Embryonic facial prominence (tissue), 1 donor: Measurements from ENCODE around the gene FSTL4.
A peak's percentile ranks its signal among the peaks of the same experiment; 100 is the strongest.

Experiments
- DNase-seq: peaks from one replicate; pipeline ENCODE4 v3.0.0-alpha.2; 2016; ENCODE audit errors: extremely low spot score

The FSTL4 gene

DNA sequence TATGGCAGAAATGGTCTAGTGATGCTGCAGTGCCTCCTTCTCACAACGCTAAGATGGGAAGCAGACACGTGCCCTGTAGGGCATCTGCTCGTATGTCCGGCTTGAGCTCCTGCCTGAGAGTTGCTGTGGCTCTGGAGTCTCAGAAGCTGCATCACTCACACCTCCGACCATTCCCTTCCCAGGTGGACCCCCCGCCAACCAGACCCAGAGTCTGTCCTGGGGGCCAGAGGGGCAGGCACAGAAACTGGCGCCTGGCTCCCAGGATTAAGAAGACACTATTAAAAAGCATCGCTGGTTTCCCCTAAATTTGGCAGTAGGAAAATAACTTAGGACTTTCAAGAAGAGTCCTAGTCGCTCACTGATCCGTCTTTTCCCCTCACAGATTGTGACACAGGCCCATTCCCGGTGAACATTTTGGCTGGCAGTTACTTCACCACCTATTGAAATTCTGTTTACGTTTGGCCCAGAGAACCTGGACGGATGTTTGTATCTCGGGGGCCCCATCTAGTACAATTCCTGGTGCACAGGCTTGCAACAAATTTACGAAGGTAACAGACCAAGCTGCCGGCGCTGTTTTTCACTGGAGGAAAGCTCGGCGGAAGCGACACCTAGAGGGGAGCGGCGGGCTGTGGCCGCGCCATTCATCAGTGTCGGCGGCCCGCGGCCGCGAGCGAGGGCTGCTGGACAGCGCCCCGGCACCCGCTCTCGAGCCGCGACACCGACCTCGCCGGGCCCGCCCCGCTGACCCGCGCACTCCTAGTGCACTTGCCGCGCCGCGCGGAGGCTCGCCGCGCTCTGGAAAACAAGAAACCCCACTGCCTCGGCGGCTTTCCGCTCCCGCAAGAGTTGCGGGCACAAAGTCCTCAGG is 1.6 kb downstream of the FSTL4 start:
- DNase-seq, result peak; percentile 23

DNA sequence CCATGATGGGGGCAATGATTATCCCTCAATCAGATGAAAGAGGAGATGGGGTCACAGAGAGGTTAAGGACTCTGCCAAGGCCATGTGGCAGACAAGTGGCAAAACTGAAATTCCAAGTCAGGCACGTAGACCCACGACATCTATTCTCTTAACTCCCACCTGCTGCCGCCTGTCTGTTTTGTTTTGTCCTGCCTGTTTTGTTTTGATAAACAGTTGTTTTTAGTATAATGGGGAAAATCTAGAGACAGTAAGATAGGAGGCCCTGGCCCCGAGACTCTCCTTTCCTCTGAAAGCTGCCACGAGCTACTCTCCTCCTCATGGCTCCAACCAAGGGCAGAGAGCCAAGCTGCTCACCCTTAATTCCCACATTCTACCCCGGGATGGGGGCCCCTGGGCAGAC is 4.9 kb downstream of the FSTL4 start:
- no peak for DNase-seq

GRCh38 chr5:133606835-133607234 is 5.5 kb downstream of the FSTL4 start:
- DNase-seq, result no peak

DNA sequence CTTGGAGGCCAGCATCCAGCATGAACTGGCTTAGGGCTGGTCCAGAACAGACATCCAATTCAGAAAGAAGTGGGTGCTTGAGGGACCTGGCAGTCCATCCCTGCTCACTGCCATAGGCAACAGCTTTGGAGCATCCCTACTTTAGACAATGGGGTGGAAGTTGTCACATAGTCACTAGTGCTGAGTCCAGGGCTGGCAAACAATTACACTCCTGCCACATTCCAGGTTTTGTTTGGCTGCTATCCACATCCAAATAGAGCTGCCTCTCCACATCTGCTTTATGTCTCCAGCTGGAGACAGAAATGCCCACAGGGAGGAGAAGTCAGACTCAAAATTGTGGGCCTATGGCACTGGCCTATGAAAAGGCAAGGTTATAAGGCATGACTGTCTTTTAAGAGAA is 7.0 kb downstream of the FSTL4 start:
- DNase-seq, result no peak

- DNase-seq, result no peak
These were observed 8.6 kb downstream of the FSTL4 start for GRCh38 chr5:133603711-133604110.

DNA sequence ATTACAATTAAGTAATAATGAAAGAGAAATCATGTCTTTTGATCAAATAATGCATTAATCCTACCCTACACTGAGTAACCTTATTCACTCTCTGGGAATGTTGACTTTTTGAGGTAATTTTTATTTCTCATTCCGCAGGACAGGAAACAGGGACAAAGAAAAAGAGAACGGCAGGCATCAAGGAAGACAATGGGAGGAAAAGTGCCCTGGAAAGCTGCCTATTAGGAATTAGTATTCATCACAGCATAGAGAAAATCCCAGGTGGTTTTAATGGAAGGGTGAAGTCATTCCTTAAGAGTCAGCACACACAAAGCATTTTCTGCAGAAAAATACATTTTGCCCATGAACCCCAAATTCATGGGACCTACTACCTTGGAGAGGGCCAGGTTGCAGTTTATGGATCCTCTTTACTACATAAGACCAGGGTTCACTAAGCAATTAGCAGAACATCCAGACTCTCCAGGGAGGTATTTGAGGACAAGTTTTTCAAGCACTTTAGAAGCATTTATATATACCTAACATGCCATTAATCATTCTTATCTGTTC is 9.4 kb downstream of the FSTL4 start:
- no peak for DNase-seq

- DNase-seq, result no peak
These were observed 12.7 kb downstream of the FSTL4 start for GRCh38 chr5:133599600-133599999.

- DNase-seq, result no peak
These were observed 13.3 kb downstream of the FSTL4 start for GRCh38 chr5:133599044-133599443.

DNA sequence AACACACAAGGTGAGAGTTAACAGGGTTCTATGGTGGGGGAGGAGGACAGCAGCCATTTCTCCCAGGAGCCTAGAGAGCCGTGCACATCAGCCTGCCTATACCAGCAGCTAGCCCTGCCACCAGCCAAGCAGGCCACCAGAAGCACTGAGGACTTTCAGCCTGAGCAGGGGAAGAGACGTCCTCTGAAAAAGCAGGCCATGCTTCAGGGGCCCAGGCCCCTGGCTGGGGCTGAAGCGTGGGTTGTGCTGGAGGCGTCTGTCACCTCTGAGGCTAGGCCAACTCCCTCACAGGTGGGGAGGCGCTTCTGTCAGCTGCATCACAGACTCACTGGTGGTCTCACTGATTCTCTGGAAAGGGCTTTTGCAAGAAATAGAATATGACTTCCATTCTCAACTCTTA is 16.3 kb downstream of the FSTL4 start:
- no peak for DNase-seq

DNA sequence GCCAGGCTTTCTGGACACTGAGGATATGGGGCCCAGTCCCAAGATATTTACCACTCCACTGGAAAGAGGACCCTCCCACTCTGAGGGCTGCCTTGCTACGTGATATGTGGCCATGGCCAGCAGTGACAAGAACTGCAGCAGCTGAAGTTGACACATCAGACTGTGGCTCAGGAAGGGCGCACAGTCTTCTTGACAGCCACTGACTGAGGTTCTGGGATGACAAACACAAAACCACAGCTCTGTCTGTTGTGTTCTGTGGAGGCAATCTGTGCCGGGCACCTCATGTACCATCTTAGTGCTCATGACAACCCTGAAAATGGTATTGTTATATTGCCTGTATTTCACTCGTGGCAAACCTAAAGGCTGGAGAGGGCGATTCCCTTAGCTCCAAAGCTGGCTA is 16.9 kb downstream of the FSTL4 start:
- no peak for DNase-seq

GRCh38 chr5:133589286-133589685 is 23.1 kb downstream of the FSTL4 start:
- no peak for DNase-seq

DNA sequence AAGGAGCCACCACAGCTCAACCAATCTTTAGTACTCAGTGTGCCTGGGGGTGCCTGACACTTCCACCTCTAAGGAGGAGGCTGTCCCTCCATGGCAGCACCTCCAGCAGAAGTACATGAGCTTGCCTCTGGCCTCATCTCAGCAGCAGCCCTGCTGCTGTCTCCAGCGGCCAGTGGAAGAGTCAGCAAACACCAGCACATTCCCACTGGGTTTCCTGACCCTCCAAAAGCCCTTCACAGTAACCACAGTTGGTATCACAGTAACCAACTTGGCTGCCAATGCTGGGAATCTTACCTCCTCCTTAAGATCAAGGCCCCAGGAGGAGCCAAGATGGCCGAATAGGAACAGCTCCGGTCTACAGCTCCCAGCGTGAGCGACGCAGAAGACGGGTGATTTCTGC is 29.4 kb downstream of the FSTL4 start:
- no peak for DNase-seq

- DNase-seq, result no peak
These were observed 30.4 kb downstream of the FSTL4 start for GRCh38 chr5:133581918-133582317.

DNA sequence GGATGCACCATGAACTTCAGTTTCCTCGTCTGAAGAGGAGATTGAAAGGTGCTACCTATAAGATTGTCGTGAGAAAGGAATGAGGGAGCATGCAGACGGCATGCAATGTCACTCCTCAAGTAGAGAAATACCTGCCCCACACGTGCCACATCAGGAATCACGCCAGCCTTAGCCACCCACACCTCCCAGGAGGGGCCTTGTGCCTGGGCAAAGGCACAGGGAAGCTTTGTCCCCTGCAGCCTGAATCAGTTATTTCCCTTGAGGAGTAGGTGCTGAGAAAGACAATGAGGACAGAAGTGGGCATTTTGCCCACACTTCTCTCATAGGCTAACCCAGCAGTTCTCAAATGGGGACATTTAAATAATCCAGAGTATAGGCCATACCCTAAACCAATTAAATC is 31.0 kb downstream of the FSTL4 start:
- no peak for DNase-seq

GRCh38 chr5:133580618-133581017 is 31.7 kb downstream of the FSTL4 start:
- DNase-seq, result no peak

DNA sequence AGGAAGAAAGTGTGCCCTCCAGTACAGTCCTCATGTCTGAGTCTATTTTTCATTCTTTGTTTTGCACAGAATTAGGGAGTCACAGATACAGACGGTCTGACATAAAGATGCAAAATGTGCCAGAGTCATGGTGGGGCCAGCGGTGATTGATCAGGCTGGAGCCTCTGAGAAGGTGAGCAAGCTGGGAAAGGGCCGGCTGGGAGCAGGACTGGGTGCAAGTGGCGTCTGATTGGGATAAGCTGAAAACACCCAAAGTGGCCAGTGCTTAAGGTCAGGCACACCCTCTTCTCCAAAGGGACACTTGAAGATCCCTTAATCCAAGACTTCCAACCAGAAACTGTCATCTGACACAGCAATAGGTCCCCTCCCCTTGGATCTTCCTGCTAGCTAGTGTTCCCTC is 32.6 kb downstream of the FSTL4 start:
- DNase-seq, result no peak

- no peak for DNase-seq
These were observed 43.0 kb downstream of the FSTL4 start for GRCh38 chr5:133569347-133569746.

DNA sequence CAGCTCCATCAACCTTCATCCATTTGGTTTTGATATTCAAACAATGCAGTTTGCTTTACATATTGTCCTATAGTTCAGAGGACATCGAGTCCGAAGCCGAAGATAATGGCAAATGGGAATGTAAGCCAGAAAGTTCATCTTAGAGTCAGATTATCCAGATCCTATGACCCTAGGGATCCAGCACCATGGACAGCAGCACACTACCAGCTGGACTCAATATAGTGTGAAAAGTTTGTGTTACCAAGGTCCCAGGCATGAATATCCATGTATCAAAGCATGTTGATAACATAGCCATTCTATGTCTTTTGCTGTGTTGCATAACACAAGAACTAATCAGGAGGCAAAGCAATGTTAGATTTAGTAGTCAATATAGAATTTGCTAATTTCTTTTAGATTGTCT is 46.3 kb downstream of the FSTL4 start:
- peak; percentile 18 for DNase-seq

DNA sequence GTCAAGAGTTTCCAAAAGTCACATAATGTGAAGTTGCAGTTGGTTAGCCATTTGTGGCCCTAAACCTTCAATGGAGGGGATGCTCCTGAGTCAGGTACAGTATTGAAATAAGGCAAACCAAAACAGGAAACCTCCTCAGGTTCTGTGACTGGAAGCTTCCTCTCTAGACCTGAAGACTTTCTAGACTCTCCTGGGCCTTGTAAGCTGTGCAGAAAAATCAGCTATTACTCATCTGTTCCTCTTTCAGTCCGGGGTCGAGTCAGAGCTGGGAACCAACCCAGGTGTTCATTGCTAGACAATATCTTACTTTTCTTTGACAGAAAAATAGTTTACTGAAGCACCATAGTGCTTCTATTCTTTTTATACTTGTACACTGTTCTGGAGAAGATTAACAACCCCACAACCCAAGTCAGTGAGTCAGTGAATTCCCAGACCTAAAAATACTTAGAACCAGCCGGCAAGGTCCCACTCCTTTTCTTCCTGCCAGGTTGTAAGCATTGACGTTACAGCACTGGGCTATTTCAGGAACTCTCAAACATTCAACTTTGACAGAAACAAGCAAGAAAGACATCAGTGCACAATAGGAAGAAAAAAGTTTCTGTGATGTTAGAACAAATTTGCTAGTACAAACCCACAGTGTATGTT is 47.3 kb downstream of the FSTL4 start:
- DNase-seq, result no peak

DNA sequence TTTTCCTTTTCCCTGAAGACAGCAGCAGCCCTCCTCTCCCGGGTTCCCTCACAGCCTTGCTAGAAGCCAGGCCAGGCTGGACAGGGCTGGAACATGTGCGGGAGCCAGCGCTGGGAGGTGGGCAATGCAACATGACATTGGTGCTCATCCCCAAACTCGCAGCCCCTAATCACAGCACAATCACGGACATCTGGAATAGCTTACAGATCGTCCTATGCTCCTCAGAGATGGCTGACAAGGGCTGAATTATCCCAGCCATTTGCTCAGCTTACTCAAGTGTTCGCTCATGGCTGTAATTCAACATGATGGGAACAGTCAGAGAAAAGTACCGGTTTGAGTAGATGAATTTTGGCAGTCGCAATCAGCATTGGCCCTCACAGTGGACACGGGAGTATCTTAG is 49.8 kb downstream of the FSTL4 start:
- DNase-seq, result no peak

- DNase-seq, result no peak
These were observed 52.4 kb downstream of the FSTL4 start for GRCh38 chr5:133559960-133560359.

- DNase-seq, result no peak
These were observed 55.8 kb downstream of the FSTL4 start for GRCh38 chr5:133556551-133556950.

DNA sequence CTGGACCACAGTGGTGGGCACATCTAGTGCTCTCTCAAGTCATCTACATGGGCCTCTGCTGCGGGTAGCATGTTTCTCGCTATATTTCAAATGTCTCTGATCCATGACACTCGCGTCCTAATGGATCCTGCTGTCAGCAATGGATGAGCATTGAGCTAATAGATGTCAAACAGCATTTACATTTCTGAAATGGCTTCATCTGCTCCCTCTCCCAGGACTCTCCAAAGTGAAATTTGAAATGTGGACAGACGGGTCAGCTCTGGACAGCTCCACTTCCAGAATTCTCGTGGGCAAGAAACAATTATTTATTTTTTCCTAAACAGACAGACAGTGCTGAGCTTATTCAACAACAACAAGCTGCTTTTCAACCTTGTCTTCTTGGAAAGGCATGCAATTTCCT is 58.1 kb downstream of the FSTL4 start:
- DNase-seq, result no peak
